ENCODE data around the gene CRYGA. TPM values are rescaled to one million over a fixed set of nuclear protein-coding genes. Genes with fewer than 3 reads are reported as not detected.

Gene CRYGA
- polyA plus RNA-seq, 1 of the 3 experiments (the other 2 are of a cell fraction) = not detected

DNA sequence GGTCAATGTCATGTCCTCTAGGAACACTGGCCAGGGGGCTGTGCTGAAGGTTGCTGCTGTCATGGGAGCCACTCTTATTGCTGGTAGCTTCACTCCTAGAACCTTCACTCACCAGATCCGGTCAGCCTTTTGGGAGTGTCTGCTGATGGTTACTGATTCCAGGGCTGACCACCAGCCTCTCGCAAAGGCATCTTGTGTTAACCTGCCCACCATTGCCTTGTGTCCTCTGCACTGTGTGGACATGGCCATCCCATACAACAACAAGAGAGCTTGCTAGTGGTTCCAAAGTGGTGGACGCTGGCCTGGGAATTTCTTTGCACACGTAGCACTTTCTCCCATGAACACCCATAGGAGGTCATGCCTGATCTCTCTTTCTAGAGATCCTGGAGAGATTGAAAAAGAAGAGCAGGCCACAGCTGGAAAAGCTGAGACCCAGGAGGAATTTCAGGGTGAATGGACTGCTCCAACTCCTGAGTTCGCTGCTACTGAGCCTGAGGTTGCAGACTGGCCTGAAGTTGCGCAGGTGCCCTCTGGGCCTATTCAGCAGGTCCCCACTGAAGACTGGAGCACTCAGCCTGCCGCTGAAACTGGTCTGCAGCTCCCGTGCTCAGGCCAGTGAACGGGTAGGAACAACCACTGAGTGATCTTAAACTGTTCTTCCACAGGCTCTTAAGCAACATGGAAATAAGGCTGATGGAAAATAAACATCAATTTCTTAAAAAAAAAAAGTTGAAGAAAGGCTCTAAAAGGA lies 45.1 kb upstream of the CRYGA start:
- no peak overlapping the region for H3K4me2 ChIP-seq
- H3K27ac ChIP-seq (ENCODE audit: low read depth in 2 of 2, low read length in 1 of 2) = no peak overlapping the region
- H3K9me3 ChIP-seq = no peaks in the 10 kb centered on the region
- H3F3A ChIP-seq (replicated peaks; ENCODE audit: insufficient read depth) = no peaks in the 10 kb centered on the region
- H2AFZ ChIP-seq (ENCODE audit: low read depth) = no peak overlapping the region
- no peak overlapping the region for H3K4me3 ChIP-seq (ENCODE audit: low read depth in 2 of 2, low read length in 1 of 2)
- POLR2A ChIA-PET = no interaction called here
- H3K36me3 ChIP-seq (replicated peaks in 1 of 2; ENCODE audit: control insufficient read depth in 1 of 2, insufficient read depth in 2 of 2, low read length in 1 of 2) = no peaks in the 10 kb centered on the region
- no peaks in the 10 kb centered on the region for H3K9me2 ChIP-seq
- H3K4me1 ChIP-seq (ENCODE audit: control insufficient read depth in 1 of 2, insufficient read depth in 2 of 2, low read depth in 1 of 2, low read length in 1 of 2) = no peaks in the 10 kb centered on the region
- no peak overlapping the region for H3K9ac ChIP-seq
- CTCF ChIA-PET = interaction anchor here (1.2 kb wide), 1 partner anchor 46 kb away, joined by 5 read pairs; no protein-coding TSS in a partner anchor
- DNase-seq = no peak
- no peaks in the 10 kb centered on the region for H4K20me1 ChIP-seq (ENCODE audit: insufficient read depth)
- H3K27me3 ChIP-seq (ENCODE audit: insufficient read depth) = no peaks in the 10 kb centered on the region
- no peaks in the 10 kb centered on the region for H3K79me2 ChIP-seq (ENCODE audit: insufficient read depth)
- 70% methylated on average over 9 of the region's 9 CpGs for WGBS (ENCODE audit: low lambda C conversion rate)
- TF ChIP-seq CHD2 (IDR thresholded peaks at IDR 0.05; ENCODE audit: low read length, partially characterized antibody) = no peak
- TF ChIP-seq SMC3 (IDR thresholded peaks at IDR 0.05; ENCODE audit: low read depth, low read length) = no peak
- TF ChIP-seq FOSL2 (IDR thresholded peaks at IDR 0.05; ENCODE audit: borderline replicate concordance, low read depth) = no peak
- no peak for TF ChIP-seq FOXM1 (IDR thresholded peaks at IDR 0.05; ENCODE audit: low read depth)
- no peak for TF ChIP-seq MEF2A (IDR thresholded peaks at IDR 0.05; ENCODE audit: borderline replicate concordance, low read depth)
- TF ChIP-seq, protein P1, sequence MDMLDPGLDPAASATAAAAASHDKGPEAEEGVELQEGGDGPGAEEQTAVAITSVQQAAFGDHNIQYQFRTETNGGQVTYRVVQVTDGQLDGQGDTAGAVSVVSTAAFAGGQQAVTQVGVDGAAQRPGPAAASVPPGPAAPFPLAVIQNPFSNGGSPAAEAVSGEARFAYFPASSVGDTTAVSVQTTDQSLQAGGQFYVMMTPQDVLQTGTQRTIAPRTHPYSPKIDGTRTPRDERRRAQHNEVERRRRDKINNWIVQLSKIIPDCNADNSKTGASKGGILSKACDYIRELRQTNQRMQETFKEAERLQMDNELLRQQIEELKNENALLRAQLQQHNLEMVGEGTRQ (IDR thresholded peaks at IDR 0.05; ENCODE audit: borderline replicate concordance, low read depth, low read length) = no peak
- no peak for TF ChIP-seq TAF1 (IDR thresholded peaks at IDR 0.05; ENCODE audit: borderline replicate concordance, low read depth, low read length)

DNA sequence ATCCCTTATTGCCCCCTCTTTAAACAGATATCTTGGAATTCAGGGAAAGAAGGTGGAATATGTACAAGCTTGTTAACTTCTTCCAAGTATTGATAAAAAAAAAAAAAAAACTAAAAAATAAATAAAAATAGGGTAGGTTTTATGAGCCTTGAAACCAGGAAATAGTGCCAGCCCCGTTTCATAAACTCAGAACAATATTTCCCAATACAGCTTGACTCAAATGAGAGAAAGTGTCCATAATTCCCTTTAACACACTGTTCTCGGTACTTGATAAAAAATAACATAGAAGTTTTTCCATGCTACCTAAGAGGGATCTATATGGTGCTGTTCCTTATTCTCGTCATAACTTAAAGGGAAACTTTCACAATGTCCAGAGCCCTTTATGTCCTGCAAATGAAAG lies 44.4 kb upstream of the CRYGA start:
- Histone ChIP-seq H3K9me2 (no peaks in the 10 kb centered on the region), H3K4me1 (ENCODE audit: control insufficient read depth in 1 of 2, insufficient read depth in 2 of 2, low read depth in 1 of 2, low read length in 1 of 2) (no peaks in the 10 kb centered on the region), H3K4me3 (ENCODE audit: low read depth in 2 of 2, low read length in 1 of 2) (no peak overlapping the region), H2AFZ (ENCODE audit: low read depth) (no peak overlapping the region), H3K4me2 (no peak overlapping the region), H3K9ac (no peak overlapping the region), H3K79me2 (ENCODE audit: insufficient read depth) (no peaks in the 10 kb centered on the region), H3K36me3 (replicated peaks in 1 of 2; ENCODE audit: control insufficient read depth in 1 of 2, insufficient read depth in 2 of 2, low read length in 1 of 2) (no peaks in the 10 kb centered on the region), H3F3A (replicated peaks; ENCODE audit: insufficient read depth) (no peaks in the 10 kb centered on the region), H3K27ac (ENCODE audit: low read depth in 2 of 2, low read length in 1 of 2) (no peak overlapping the region), H3K9me3 (no peaks in the 10 kb centered on the region), H4K20me1 (ENCODE audit: insufficient read depth) (no peaks in the 10 kb centered on the region), H3K27me3 (ENCODE audit: insufficient read depth) (no peaks in the 10 kb centered on the region)
- POLR2A ChIA-PET = no interaction called here
- CTCF ChIA-PET = interaction anchor here (1.2 kb wide), 1 partner anchor 46 kb away, joined by 5 read pairs; no protein-coding TSS in a partner anchor
- WGBS (ENCODE audit: low lambda C conversion rate) = 60% methylated on average over 3 of the region's 3 CpGs
- DNase-seq = no peak
- TF ChIP-seq, protein P2, sequence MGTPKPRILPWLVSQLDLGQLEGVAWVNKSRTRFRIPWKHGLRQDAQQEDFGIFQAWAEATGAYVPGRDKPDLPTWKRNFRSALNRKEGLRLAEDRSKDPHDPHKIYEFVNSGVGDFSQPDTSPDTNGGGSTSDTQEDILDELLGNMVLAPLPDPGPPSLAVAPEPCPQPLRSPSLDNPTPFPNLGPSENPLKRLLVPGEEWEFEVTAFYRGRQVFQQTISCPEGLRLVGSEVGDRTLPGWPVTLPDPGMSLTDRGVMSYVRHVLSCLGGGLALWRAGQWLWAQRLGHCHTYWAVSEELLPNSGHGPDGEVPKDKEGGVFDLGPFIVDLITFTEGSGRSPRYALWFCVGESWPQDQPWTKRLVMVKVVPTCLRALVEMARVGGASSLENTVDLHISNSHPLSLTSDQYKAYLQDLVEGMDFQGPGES (IDR thresholded peaks at IDR 0.05; ENCODE audit: low read depth, low read length) = no peak
- TF ChIP-seq FOSL2 (IDR thresholded peaks at IDR 0.05; ENCODE audit: borderline replicate concordance, low read depth) (no peak), RFX5 (IDR thresholded peaks at IDR 0.05; ENCODE audit: low read length) (no peak), EZH2phosphoT487 (IDR thresholded peaks at IDR 0.05; ENCODE audit: borderline replicate concordance, low read depth) (no peak), SMC3 (IDR thresholded peaks at IDR 0.05; ENCODE audit: low read depth, low read length) (no peak), TEAD4 (IDR thresholded peaks at IDR 0.05; ENCODE audit: borderline replicate concordance, insufficient read depth) (no peak), ELF1 (IDR thresholded peaks at IDR 0.05) (no peak), YY1 (IDR thresholded peaks at IDR 0.05; ENCODE audit: low read depth) (no peak), MEF2A (IDR thresholded peaks at IDR 0.05; ENCODE audit: borderline replicate concordance, low read depth) (no peak), MXI1 (IDR thresholded peaks at IDR 0.05; ENCODE audit: low read depth, low read length) (no peak)
- TF ChIP-seq, protein P3, sequence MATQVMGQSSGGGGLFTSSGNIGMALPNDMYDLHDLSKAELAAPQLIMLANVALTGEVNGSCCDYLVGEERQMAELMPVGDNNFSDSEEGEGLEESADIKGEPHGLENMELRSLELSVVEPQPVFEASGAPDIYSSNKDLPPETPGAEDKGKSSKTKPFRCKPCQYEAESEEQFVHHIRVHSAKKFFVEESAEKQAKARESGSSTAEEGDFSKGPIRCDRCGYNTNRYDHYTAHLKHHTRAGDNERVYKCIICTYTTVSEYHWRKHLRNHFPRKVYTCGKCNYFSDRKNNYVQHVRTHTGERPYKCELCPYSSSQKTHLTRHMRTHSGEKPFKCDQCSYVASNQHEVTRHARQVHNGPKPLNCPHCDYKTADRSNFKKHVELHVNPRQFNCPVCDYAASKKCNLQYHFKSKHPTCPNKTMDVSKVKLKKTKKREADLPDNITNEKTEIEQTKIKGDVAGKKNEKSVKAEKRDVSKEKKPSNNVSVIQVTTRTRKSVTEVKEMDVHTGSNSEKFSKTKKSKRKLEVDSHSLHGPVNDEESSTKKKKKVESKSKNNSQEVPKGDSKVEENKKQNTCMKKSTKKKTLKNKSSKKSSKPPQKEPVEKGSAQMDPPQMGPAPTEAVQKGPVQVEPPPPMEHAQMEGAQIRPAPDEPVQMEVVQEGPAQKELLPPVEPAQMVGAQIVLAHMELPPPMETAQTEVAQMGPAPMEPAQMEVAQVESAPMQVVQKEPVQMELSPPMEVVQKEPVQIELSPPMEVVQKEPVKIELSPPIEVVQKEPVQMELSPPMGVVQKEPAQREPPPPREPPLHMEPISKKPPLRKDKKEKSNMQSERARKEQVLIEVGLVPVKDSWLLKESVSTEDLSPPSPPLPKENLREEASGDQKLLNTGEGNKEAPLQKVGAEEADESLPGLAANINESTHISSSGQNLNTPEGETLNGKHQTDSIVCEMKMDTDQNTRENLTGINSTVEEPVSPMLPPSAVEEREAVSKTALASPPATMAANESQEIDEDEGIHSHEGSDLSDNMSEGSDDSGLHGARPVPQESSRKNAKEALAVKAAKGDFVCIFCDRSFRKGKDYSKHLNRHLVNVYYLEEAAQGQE (IDR thresholded peaks at IDR 0.05; ENCODE audit: low read depth, low read length) = no peak
- TF ChIP-seq, protein P1 (IDR thresholded peaks at IDR 0.05; ENCODE audit: borderline replicate concordance, low read depth, low read length) = no peak
- TF ChIP-seq, protein P4, sequence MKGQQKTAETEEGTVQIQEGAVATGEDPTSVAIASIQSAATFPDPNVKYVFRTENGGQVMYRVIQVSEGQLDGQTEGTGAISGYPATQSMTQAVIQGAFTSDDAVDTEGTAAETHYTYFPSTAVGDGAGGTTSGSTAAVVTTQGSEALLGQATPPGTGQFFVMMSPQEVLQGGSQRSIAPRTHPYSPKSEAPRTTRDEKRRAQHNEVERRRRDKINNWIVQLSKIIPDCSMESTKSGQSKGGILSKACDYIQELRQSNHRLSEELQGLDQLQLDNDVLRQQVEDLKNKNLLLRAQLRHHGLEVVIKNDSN (IDR thresholded peaks at IDR 0.05; ENCODE audit: borderline replicate concordance, low read depth) = no peak
- TF ChIP-seq, protein P5, sequence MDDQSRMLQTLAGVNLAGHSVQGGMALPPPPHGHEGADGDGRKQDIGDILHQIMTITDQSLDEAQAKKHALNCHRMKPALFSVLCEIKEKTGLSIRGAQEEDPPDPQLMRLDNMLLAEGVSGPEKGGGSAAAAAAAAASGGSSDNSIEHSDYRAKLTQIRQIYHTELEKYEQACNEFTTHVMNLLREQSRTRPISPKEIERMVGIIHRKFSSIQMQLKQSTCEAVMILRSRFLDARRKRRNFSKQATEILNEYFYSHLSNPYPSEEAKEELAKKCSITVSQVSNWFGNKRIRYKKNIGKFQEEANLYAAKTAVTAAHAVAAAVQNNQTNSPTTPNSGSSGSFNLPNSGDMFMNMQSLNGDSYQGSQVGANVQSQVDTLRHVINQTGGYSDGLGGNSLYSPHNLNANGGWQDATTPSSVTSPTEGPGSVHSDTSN (IDR thresholded peaks at IDR 0.05) = no peak
